HG03575 (cell line): ENCODE measurements around the gene LTF.
"Not testable (repeated sequence)": the region's sequence is repeated elsewhere in the genome, so short reads cannot be mapped to it uniquely, and the experiment has no call there.

ENCODE experiments used
- ATAC-seq: cut with Tn5 transposase; IDR thresholded peaks from one replicate; pipeline ENCODE4 v1.9.1; 2021; ENCODE audit not compliant: unreplicated experiment, insufficient number of reproducible peaks, low FRiP score; ENCODE audit errors: extremely low read depth

LTF gene

GRCh38 chr3:46464326-46465195 lies at the start of gene LTF:
Gene LTF, minus strand, starts transcription at chr3:46464905. Its CDS starts 38 bp downstream, at chr3:46464867.
- no peak for ATAC-seq

DNA sequence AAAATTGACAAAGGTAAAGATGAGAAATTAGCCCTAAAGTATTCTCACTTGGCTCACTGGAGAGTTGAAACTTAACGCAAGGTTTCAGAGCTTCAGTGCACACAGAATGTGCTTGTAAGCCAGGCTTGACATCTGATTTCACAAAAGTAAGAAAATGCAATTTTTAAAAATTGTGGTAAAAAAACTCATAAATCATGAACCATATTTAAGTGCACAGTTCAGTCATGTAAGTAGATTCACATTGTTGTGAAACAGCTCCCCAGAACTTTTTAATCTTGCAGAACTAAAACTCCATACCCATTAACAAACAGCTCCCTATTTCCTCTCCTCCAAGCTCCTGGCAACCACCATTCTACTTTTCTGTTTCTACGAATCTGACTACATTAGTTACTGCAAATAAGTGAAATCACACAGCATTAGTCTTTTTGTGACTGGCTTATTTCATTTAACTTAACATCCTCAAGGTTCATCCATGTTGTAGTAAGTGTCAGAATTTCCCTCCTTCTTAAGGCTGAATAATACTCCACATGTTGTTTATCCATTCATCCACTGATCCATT lies 47.6 kb upstream of the LTF start:
- no peak for ATAC-seq

- ATAC-seq: no peak
Measured at GRCh38 chr3:46509661-46510187, 45.0 kb upstream of the LTF start.

DNA sequence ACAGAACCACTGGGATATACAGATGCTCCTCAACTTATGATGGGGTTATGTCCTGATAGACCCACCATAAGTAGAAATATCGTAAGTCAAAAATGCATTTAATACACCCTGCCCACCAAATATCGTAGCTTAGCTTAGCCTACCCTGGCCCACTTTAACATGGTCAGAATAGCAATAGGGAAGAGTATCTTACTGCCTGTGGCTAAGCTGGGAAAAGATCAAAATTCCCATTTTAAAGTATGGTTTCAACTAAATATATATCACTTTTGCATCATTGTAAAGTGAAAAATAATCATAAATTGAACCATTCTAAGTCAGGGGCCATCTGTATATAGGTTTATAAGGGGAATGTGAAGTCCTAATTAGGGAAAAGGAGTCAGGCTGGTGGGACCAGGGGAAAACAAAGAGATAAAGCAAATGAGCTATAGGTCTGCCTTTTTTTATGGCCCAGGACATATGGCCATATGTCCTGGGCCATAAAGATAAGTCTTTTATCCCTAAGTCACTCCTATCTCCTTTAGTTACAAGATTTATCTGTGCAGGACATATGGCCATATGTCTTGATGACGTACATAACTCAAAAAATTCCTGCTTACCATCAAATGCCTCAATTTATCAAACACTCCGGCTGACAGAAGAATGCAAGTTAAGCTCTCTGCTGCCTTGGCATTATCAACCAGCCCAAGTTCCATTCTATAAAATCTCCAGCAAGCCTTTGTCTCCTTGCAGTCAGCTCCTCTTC lies 44.3 kb upstream of the LTF start:
- ATAC-seq: no peak

GRCh38 chr3:46506526-46506925 lies 41.8 kb upstream of the LTF start:
- no peak for ATAC-seq

GRCh38 chr3:46505953-46506352 lies 41.2 kb upstream of the LTF start:
- no peak for ATAC-seq

GRCh38 chr3:46504789-46505188 lies 40.1 kb upstream of the LTF start:
- no peak for ATAC-seq

DNA sequence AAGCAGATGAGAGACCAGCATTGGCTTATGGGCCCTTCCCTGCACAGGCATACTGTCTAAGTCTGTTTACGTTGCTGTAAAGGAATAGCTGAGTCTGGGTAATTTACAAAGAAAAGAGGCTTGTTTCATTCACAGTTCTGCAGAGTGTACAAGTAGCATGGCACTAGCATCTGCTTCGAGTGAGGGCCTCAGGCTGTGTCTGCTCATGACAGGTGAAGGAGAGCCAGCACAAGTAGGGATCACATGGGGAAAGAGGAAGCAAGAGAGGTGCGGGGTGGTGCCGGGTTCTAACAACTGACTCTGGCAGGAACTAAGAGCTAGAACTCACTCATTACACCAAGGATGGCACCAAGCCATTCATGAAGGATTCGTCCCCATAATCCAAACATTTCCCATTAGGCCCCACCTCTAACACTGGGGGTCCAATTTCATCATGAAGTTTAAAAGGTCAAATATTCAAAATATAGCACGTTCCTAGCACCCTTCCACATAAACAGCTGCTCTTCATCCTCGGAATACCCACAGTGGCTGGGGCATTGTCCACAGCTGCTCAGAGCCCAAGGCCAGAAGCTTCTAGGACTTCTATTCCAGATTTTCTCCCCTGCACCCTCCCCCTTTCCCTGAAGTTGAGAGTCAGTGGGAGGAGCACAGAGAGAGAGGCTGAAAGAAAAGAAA lies 38.6 kb upstream of the LTF start:
- no peak for ATAC-seq

- no peak for ATAC-seq
Measured at GRCh38 chr3:46501702-46502101, 37.0 kb upstream of the LTF start.

DNA sequence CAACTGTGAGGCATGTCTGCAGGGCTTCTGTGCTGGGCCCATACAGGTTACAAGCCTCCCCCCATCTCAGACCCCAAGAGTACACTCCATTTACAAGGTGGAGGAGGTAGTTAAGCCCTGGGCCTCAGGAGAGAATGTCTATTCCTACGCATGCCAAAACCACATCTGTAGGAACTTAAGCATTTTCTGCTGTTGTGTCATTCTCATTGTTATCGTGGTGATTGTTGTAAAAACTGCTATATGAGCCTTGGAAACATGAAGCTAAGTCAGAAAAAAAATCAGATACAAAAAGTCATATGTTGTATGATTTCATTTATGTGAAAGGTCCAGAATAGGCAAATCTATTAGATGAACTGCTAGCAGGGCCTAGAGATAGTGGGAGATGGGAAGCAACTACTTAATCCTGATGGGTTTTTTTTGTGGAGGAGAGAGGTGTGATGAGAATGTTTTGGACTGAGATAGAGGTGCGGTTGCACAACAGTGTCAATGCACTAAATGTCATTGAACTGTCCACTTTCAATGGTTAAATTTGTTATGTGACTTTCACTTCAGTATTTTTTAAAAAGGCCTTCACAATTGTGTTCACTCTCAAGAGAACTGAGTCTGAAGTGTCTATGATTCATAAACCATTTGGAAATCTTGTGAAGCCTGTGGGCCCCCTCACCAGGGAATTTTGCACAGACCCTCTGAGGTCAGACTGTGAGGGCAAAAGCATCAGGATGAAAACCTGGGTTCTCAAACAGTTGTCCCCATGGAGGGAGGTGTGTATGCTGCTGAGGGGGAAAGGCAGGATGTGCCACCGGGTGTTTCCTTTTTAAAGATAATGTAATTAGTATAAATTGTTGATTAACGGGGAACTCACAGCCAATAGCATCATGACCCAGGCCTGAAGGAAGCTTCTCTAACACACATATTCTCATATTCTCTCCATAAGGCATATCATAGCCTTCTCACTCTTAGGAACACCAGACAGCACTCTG lies 36.2 kb upstream of the LTF start:
- ATAC-seq: no peak

DNA sequence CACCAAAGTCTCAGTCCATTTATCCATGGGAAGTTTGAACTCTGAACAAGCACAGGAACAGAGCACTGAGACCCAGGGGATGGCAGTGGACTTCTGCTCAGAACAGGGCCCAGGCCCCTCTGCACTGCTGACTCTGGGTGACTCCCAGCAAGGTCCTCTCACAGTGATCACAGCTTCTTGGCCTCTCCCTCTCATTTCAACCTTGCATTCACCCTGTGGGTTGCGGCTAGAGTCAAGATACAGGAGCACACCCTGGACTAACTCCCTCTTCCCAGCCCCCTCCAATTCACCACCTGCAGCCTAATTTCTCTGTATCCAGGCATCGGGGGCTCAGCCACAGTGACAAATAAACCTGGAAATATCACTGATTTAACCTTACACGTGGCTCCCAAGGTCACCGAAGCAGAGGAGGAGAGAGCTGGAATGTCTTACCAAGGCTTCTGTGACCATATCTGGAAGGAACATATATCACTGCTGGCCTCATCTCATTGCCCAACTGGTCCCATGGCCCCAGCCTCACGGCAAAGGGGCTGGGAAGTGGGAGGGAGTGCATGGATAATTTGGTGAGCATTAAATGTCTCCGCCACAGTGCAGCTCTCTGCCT lies 34.3 kb upstream of the LTF start:
- ATAC-seq: no peak

DNA sequence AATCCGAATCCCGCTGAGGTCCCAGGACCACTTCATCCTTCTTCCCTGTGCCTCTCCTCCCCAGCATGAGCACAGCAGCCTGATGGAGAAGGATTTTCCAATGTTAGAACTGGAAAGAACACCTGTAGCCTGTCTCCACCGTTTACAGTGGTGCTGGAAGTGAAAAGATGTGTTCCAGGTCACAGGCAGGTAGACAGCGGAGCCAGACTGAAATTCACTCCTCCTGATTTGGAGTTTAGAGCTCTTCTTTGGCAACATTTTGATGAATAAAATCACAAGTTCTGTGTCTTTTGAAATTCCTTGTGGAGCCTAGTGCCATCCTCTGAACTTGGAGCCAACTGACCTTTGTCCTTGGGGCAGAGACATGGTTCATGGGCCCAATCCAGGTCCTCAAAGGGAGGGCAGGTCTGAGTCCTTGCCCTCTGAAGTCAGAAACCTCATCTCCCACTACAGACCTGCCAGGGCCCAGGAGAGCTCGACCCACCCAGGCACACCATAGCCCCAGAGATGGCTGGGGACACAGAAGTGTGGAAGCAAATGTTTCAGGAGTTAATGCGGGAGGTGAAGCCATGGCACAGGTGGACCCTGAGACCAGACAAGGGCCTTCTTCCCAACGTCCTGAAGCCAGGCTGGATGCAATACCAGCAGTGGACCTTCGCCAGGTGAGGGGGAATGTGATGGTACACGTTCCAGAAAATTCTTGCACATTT lies 33.0 kb upstream of the LTF start, which contains the start of gene RTP3:
Gene RTP3 (plus strand): TSS at position 421 of the 710 bp plus-strand sequence. CDS start 87 bp downstream, at position 508.
- no peak for ATAC-seq

DNA sequence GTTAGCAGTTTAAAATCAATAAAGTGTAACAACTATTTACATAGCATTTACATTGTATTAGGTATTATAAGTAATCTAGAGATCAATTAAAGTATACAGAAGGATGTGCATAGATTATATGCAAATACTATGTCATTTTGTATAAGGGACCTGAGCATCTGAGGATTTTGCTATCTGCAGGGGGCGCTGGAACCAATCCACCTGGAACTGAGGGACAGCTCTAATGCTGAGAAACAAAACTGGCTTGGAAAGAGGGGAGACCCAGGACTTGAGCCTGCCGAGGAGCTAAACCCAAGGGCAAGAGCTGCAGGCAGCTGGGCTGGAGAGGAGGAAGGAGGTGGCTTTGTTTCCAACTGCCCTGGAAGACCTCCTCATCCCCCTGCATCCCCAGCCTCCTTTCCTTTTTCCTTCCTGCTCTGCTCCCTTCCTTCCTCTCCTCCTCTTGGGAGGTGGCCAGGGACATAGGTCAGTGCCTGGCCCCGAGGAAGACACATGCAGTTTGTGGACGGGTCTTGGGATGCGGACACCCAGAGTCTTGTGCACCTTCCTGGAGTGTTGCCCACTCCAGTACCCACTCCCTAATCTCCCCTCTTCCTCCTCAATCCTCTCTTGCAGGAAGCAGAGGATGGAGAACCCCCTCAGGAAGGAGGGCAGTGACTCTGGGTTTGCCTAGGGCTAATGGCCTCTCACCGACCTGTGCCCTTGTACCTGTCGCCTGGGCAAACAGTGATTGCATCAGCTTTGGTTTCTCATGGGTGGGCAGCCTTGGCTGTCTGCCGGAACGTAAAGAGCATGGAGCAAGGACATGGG lies 32.2 kb upstream of the LTF start:
- no peak for ATAC-seq

GRCh38 chr3:46495901-46496456 lies 31.3 kb upstream of the LTF start:
- ATAC-seq: no peak

GRCh38 chr3:46494491-46494890 lies 29.8 kb upstream of the LTF start:
- ATAC-seq: not testable (repeated sequence)
